ENCODE data around the gene RASSF7. TPM values are rescaled to one million over a fixed set of nuclear protein-coding genes. Genes with fewer than 3 reads are reported as not detected.

The RASSF7 gene
- total RNA-seq, 1 experiment from 2014 or later = 58.6 TPM

- no peaks in the 10 kb centered on the region for H3K36me3 ChIP-seq (ENCODE audit: low read depth, low read length)
- no peak overlapping the region for H2AFZ ChIP-seq (ENCODE audit: low read length)
- ChIA-PET POLR2A (ENCODE audit: unreplicated experiment) (no interaction called here), CTCF (no interaction called here)
- H3K4me2 ChIP-seq (ENCODE audit: low read length) = no peak overlapping the region
- H3K9me2 ChIP-seq (replicated peaks; ENCODE audit: low read length) = no peaks in the 10 kb centered on the region
- peaks cover 6% of the 10 kb centered on the region for H3K79me2 ChIP-seq (ENCODE audit: low read length)
- H4K20me1 ChIP-seq (ENCODE audit: low read length) = no peaks in the 10 kb centered on the region
- H3F3A ChIP-seq (ENCODE audit: low read length, unreplicated experiment) = no peaks in the 10 kb centered on the region
- no peak overlapping the region for H3K4me3 ChIP-seq (ENCODE audit: low read length)
- H3K4me1 ChIP-seq (ENCODE audit: insufficient read depth, low read length) = peaks cover 8% of the 10 kb centered on the region
- H3K9me3 ChIP-seq (ENCODE audit: low read length) = no peaks in the 10 kb centered on the region
- H3K27ac ChIP-seq (ENCODE audit: low read length) = no peak overlapping the region
- BruUV-seq (replicated peaks) = no TSS peak
- ATAC-seq (no peak), DNase-seq (no peak)
- intact Hi-C loops (cut with micrococcal nuclease) = no loop called here
- H3K9ac ChIP-seq (ENCODE audit: low read length) = no peak overlapping the region
- peaks cover 6% of the 10 kb centered on the region; the same call in 1 of the 2 replicates for H3K27me3 ChIP-seq (ENCODE audit: low read length)
- TF ChIP-seq EZH2phosphoT487 (IDR thresholded peaks at IDR 0.05; ENCODE audit: borderline replicate concordance, low read length) (no peak), EZH2 (IDR thresholded peaks at IDR 0.05; ENCODE audit: low read length, unreplicated experiment) (no peak), CTCF (conservative IDR thresholded peaks at IDR 0.05; ENCODE audit: low read depth, low read length) (no peak)
Observed at GRCh38 chr11:556662-557256, 4.0 kb upstream of the RASSF7 start.

- H3K79me2 ChIP-seq (ENCODE audit: low read length) = peaks cover 14% of the 10 kb centered on the region
- H3K36me3 ChIP-seq (ENCODE audit: low read depth, low read length) = no peaks in the 10 kb centered on the region
- no peaks in the 10 kb centered on the region for H3K9me3 ChIP-seq (ENCODE audit: low read length)
- peaks cover 6% of the 10 kb centered on the region; the same call in 1 of the 2 replicates for H3K27me3 ChIP-seq (ENCODE audit: low read length)
- no peak for ATAC-seq
- POLR2A ChIA-PET (ENCODE audit: unreplicated experiment) = no interaction called here
- intact Hi-C loops (cut with micrococcal nuclease) = no loop called here
- H3K4me3 ChIP-seq (ENCODE audit: low read length) = no peak overlapping the region
- CTCF ChIA-PET = no interaction called here
- no peak overlapping the region for H2AFZ ChIP-seq (ENCODE audit: low read length)
- no peaks in the 10 kb centered on the region for H4K20me1 ChIP-seq (ENCODE audit: low read length)
- TF ChIP-seq EZH2 (IDR thresholded peaks at IDR 0.05; ENCODE audit: low read length, unreplicated experiment) = no peak
- TF ChIP-seq EZH2phosphoT487 (IDR thresholded peaks at IDR 0.05; ENCODE audit: borderline replicate concordance, low read length) = no peak
- TF ChIP-seq CTCF (conservative IDR thresholded peaks at IDR 0.05; ENCODE audit: low read depth, low read length) = no peak
- H3K9ac ChIP-seq (ENCODE audit: low read length) = no peak overlapping the region
- no peak for DNase-seq
- no peaks in the 10 kb centered on the region for H3K9me2 ChIP-seq (replicated peaks; ENCODE audit: low read length)
- H3K4me1 ChIP-seq (ENCODE audit: insufficient read depth, low read length) = peaks cover 14% of the 10 kb centered on the region
- H3K27ac ChIP-seq (ENCODE audit: low read length) = no peak overlapping the region
- H3K4me2 ChIP-seq (ENCODE audit: low read length) = no peak overlapping the region
- no TSS peak for BruUV-seq (replicated peaks)
- H3F3A ChIP-seq (ENCODE audit: low read length, unreplicated experiment) = no peaks in the 10 kb centered on the region
Observed at GRCh38 chr11:557328-558132, 3.2 kb upstream of the RASSF7 start.

GRCh38 chr11:558503-558902, 2.3 kb upstream of the RASSF7 start:
- intact Hi-C loops (cut with micrococcal nuclease) = no loop called here
- Histone ChIP-seq H3K4me2 (ENCODE audit: low read length) (no peak overlapping the region), H3K9me3 (ENCODE audit: low read length) (no peaks in the 10 kb centered on the region), H3K79me2 (ENCODE audit: low read length) (peaks cover 23% of the 10 kb centered on the region), H3K4me1 (ENCODE audit: insufficient read depth, low read length) (peaks cover 15% of the 10 kb centered on the region), H3K27me3 (ENCODE audit: low read length) (peaks cover 6% of the 10 kb centered on the region; the same call in 1 of the 2 replicates), H3K4me3 (ENCODE audit: low read length) (no peak overlapping the region), H3K27ac (ENCODE audit: low read length) (no peak overlapping the region), H3F3A (ENCODE audit: low read length, unreplicated experiment) (no peaks in the 10 kb centered on the region), H2AFZ (ENCODE audit: low read length) (no peak overlapping the region), H4K20me1 (ENCODE audit: low read length) (no peaks in the 10 kb centered on the region), H3K9me2 (replicated peaks; ENCODE audit: low read length) (no peaks in the 10 kb centered on the region), H3K36me3 (ENCODE audit: low read depth, low read length) (no peaks in the 10 kb centered on the region), H3K9ac (ENCODE audit: low read length) (no peak overlapping the region)
- CTCF ChIA-PET = no interaction called here
- BruUV-seq (replicated peaks) = no TSS peak
- POLR2A ChIA-PET (ENCODE audit: unreplicated experiment) = no interaction called here
- ATAC-seq = no peak
- no peak for DNase-seq
- TF ChIP-seq CTCF (conservative IDR thresholded peaks at IDR 0.05; ENCODE audit: low read depth, low read length) (no peak), EZH2 (IDR thresholded peaks at IDR 0.05; ENCODE audit: low read length, unreplicated experiment) (no peak), EZH2phosphoT487 (IDR thresholded peaks at IDR 0.05; ENCODE audit: borderline replicate concordance, low read length) (no peak)
